Tibial artery (tissue), 4 donors: ENCODE measurements around the gene USP33.
"Not testable (repeated sequence)": the region's sequence is repeated elsewhere in the genome, so short reads cannot be mapped to it uniquely, and the experiment has no call there.

Experiments
- DNase-seq, 2 donors: peaks; one replicate each; pipeline ENCODE4 v3.0.0-alpha.2; 2019
- H3K27ac ChIP-seq, 2 donors: fragments of 200-600 bp; sonication (generic) in 1 of 2; 1 replicate in 1 of 2; 2 replicates in 1 of 2; pipeline ENCODE4 v1.5.1; 2018 to 2019; ENCODE audit warnings: mild to moderate bottlenecking in 1 of 2
- H3K27me3 ChIP-seq, 2 donors: fragments of 200-600 bp; sonication (generic) in 1 of 2; one replicate each; pipeline versions ENCODE4 v1.5.1 to v1.6.0; 2016 to 2019
- H3K36me3 ChIP-seq, 3 donors: fragments of 200-600 bp; sonication (generic) in 2 of 3; one replicate each; pipeline ENCODE4 v1.5.1; 2016 to 2019; ENCODE audit warnings: mild to moderate bottlenecking in 2 of 3
- H3K4me1 ChIP-seq, 4 donors: fragments of 200-600 bp; sonication (generic) in 2 of 4; 1 replicate in 3 of 4; 2 replicates in 1 of 4; pipeline ENCODE4 v1.5.1; 2016 to 2019
- H3K4me3 ChIP-seq, 2 donors: fragments of 200-600 bp; sonication (generic) in 1 of 2; 1 replicate in 1 of 2; 2 replicates in 1 of 2; pipeline ENCODE4 v1.5.1; 2018 to 2019; ENCODE audit warnings: mild to moderate bottlenecking in 2 of 2
- H3K9me3 ChIP-seq, 3 donors: fragments of 200-600 bp; sonication (generic) in 1 of 3; one replicate each; pipeline ENCODE4 v1.5.1; 2016 to 2019
- intact Hi-C: fragments of 100-400 bp; cut with DNase I; formaldehyde crosslinking; loops from one replicate; pipeline ENCODE4 v1.15.0; 2023; ENCODE audit warnings: low total_unique reads
- TF ChIP-seq, protein P1 (sequence below), 2 experiments: fragments of 200-600 bp in 1 of 2; fragments of 450-650 bp in 1 of 2; IDR thresholded peaks; one replicate each; pipeline ENCODE4 v1.5.1; 2017 to 2019; ENCODE audit warnings: antibody characterized with exemption in 2 of 2, mild to moderate bottlenecking in 1 of 2, moderate library complexity in 1 of 2

Gene USP33

DNA sequence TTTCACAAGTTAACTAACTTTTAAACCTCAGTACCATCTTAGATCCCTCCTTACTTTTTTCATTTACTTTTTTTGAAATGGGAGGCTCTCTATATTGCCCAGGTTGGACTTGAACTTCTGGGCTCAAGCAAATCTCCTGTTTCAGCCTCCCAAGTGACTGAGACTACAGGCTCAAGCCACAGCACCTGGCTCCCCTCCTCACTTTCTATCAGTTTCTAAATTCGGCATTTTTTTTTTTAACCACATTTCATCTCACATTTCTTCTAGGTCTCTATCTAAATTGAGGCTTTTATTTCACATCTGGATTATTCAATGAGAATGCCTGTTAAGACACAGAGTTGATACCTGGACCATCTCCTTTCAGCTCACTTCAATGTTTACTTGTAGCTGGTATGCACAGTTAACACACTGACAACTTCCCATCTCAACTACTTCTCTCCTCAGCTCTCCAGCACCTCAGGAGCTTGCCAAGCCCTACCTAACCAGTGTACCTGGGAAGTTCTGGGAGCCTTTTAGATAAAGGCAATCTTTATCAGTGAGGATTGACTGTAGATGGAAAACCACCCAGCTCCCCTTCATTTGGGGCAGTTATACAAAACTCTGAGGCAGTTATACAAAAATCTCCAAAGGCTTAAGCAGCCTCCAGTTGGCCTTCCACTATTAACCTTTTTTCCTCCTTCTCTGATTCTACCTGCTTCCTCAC lies 3.4 kb downstream of the USP33 start:
- H3K27me3 ChIP-seq: no peaks in the 10 kb centered on the region
- no peaks in the 10 kb centered on the region for H3K9me3 ChIP-seq
- intact Hi-C loops: no loop called here
- TF ChIP-seq, protein P1, sequence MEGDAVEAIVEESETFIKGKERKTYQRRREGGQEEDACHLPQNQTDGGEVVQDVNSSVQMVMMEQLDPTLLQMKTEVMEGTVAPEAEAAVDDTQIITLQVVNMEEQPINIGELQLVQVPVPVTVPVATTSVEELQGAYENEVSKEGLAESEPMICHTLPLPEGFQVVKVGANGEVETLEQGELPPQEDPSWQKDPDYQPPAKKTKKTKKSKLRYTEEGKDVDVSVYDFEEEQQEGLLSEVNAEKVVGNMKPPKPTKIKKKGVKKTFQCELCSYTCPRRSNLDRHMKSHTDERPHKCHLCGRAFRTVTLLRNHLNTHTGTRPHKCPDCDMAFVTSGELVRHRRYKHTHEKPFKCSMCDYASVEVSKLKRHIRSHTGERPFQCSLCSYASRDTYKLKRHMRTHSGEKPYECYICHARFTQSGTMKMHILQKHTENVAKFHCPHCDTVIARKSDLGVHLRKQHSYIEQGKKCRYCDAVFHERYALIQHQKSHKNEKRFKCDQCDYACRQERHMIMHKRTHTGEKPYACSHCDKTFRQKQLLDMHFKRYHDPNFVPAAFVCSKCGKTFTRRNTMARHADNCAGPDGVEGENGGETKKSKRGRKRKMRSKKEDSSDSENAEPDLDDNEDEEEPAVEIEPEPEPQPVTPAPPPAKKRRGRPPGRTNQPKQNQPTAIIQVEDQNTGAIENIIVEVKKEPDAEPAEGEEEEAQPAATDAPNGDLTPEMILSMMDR (IDR thresholded peaks at IDR 0.05): no peak
- H3K4me3 ChIP-seq: no peak overlapping the region
- DNase-seq: no peak
- peak overlapping the region; percentile 83 to 90 for H3K27ac ChIP-seq
- no peaks in the 10 kb centered on the region for H3K36me3 ChIP-seq
- peaks cover 0 to 39% (median 23%) of the 10 kb centered on the region in 4 donors for H3K4me1 ChIP-seq

- Histone ChIP-seq H3K27ac (peak overlapping the region in 1 of 2 donors; percentile 26), H3K4me1 (peaks cover 0 to 49% (median 10%) of the 10 kb centered on the region in 4 donors)
- intact Hi-C loops, H3K27me3 ChIP-seq, H3K36me3 ChIP-seq, H3K4me3 ChIP-seq, DNase-seq, H3K9me3 ChIP-seq: not testable (repeated sequence)
Observed at GRCh38 chr1:77749489-77749888, 10.2 kb downstream of the USP33 start.

- Histone ChIP-seq H3K27ac (no peak overlapping the region), H3K27me3 (no peaks in the 10 kb centered on the region), H3K36me3 (peaks cover 0 to 11% (median 10%) of the 10 kb centered on the region in 3 donors), H3K4me1 (peaks cover 0 to 42% (median 6%) of the 10 kb centered on the region in 4 donors), H3K4me3 (no peak overlapping the region), H3K9me3 (no peaks in the 10 kb centered on the region)
- no peak for DNase-seq
- intact Hi-C loops: no loop called here
- TF ChIP-seq, protein P1 (IDR thresholded peaks at IDR 0.05): no peak
Observed at GRCh38 chr1:77744576-77744975, 15.1 kb downstream of the USP33 start.

- H3K9me3 ChIP-seq: no peaks in the 10 kb centered on the region
- no peak overlapping the region for H3K4me3 ChIP-seq
- H3K36me3 ChIP-seq: peaks cover 9 to 28% (median 25%) of the 10 kb centered on the region in 3 donors
- H3K27me3 ChIP-seq: no peaks in the 10 kb centered on the region
- DNase-seq: no peak
- H3K27ac ChIP-seq: no peak overlapping the region
- peaks cover 0 to 17% (median 2%) of the 10 kb centered on the region in 4 donors for H3K4me1 ChIP-seq
- intact Hi-C loops: no loop called here
- TF ChIP-seq, protein P1 (IDR thresholded peaks at IDR 0.05): no peak
Observed at GRCh38 chr1:77742011-77742555, 17.6 kb downstream of the USP33 start.

DNA sequence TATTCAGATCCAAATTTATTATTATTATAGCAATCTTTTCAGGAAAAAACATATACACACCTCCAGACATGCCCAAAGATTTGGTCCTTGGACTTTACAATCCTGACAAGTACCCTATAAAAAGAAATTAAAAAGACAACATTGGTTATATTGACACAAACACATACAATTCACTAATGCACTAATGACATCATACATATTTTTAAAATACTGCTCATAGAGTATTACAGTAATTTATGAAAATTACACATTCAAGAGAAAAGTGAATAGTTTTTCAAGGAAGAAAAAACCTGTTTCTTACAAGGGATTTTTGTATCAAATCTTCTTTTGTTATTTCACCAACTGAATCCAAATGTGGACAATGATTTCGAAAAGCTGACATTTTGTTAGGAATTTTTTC lies 18.3 kb downstream of the USP33 start:
- no peaks in the 10 kb centered on the region for H3K27me3 ChIP-seq
- peaks cover 9 to 33% (median 32%) of the 10 kb centered on the region in 3 donors for H3K36me3 ChIP-seq
- H3K9me3 ChIP-seq: no peaks in the 10 kb centered on the region
- TF ChIP-seq, protein P1 (IDR thresholded peaks at IDR 0.05): no peak
- intact Hi-C loops: no loop called here
- no peak overlapping the region for H3K27ac ChIP-seq
- DNase-seq: no peak
- peaks cover 0 to 15% (median 2%) of the 10 kb centered on the region in 4 donors for H3K4me1 ChIP-seq
- no peak overlapping the region for H3K4me3 ChIP-seq

- TF ChIP-seq, protein P1 (IDR thresholded peaks at IDR 0.05): no peak
- peaks cover 0 to 5% (median 0%) of the 10 kb centered on the region in 4 donors for H3K4me1 ChIP-seq
- peaks cover 9 to 33% (median 33%) of the 10 kb centered on the region in 3 donors for H3K36me3 ChIP-seq
- intact Hi-C loops: no loop called here
- DNase-seq: no peak
- no peak overlapping the region for H3K27ac ChIP-seq
- no peaks in the 10 kb centered on the region for H3K9me3 ChIP-seq
- H3K4me3 ChIP-seq: no peak overlapping the region
- H3K27me3 ChIP-seq: no peaks in the 10 kb centered on the region
Observed at GRCh38 chr1:77739235-77739634, 20.4 kb downstream of the USP33 start.
